Measurements from ENCODE around the gene U2SURP. TPM values are rescaled to one million over a fixed set of nuclear protein-coding genes. Genes with fewer than 3 reads are reported as not detected.

The U2SURP gene
- total and polyA plus RNA-seq, 2 donors, result 79.7 to 107 TPM

- WGBS, result 98% methylated on average over 19 of the region's 19 CpGs
- Histone ChIP-seq H3K9me3 (ENCODE audit: control insufficient read depth in 2 of 2, insufficient read depth in 1 of 2, low read length in 1 of 2) (peaks cover 3 to 10% of the 10 kb centered on the region in 2 donors), H3K27me3 (ENCODE audit: control insufficient read depth in 2 of 2, insufficient read depth in 1 of 2, low read length in 1 of 2) (peaks cover 53 to 89% of the 10 kb centered on the region in 2 donors), H3K4me3 (ENCODE audit: low read length in 2 of 2) (no peak overlapping the region), H3K4me1 (ENCODE audit: control insufficient read depth in 2 of 2, insufficient read depth in 2 of 2, low read length in 2 of 2) (peaks cover 6% of the 10 kb centered on the region in 2 donors), H3K27ac (ENCODE audit: low read depth in 1 of 2, low read length in 1 of 2) (no peak overlapping the region), H3K36me3 (ENCODE audit: control insufficient read depth in 2 of 2, insufficient read depth in 2 of 2, low read length in 1 of 2) (no peaks in the 10 kb centered on the region)
- DNase-seq (ENCODE audit: low read depth in 6 of 9, low spot score in 9 of 9), result no peak
Measured at GRCh38 chr3:142962175-142962519, 39.2 kb upstream of the U2SURP start.

- peaks cover 6% of the 10 kb centered on the region in 2 donors for H3K4me1 ChIP-seq (ENCODE audit: control insufficient read depth in 2 of 2, insufficient read depth in 2 of 2, low read length in 2 of 2)
- peak in 1 of 9 donors; percentile 6 for DNase-seq (ENCODE audit: low read depth in 6 of 9, low spot score in 9 of 9)
- H3K4me3 ChIP-seq (ENCODE audit: low read length in 2 of 2), result peak overlapping the region in 1 of 2 donors; percentile 59
- H3K36me3 ChIP-seq (ENCODE audit: control insufficient read depth in 2 of 2, insufficient read depth in 2 of 2, low read length in 1 of 2), result no peaks in the 10 kb centered on the region
- H3K27ac ChIP-seq (ENCODE audit: low read depth in 1 of 2, low read length in 1 of 2), result no peak overlapping the region
- WGBS, result 57% methylated on average over 63 of the region's 63 CpGs
- H3K27me3 ChIP-seq (ENCODE audit: control insufficient read depth in 2 of 2, insufficient read depth in 1 of 2, low read length in 1 of 2), result peaks cover 53 to 89% of the 10 kb centered on the region in 2 donors
- peaks cover 3 to 10% of the 10 kb centered on the region in 2 donors for H3K9me3 ChIP-seq (ENCODE audit: control insufficient read depth in 2 of 2, insufficient read depth in 1 of 2, low read length in 1 of 2)
Measured at GRCh38 chr3:142962520-142963233, 38.7 kb upstream of the U2SURP start.

DNA sequence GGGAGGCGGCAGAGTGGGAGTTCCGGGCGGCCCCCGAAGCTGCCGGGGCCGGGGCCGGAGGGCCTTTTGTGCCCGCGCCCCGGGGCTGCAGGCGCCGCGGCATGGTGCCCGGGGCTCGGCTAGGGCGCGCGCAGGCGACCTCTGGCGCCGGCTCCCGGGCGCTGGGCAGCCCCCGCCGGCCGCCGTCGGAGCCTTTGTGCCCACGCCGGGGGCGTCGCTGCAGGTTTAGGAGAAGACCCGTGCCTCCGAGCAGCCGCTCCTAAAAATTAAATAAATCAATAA, 38.2 kb upstream of the U2SURP start:
- H3K4me1 ChIP-seq (ENCODE audit: control insufficient read depth in 2 of 2, insufficient read depth in 2 of 2, low read length in 2 of 2), result peaks cover 6% of the 10 kb centered on the region in 2 donors
- peak overlapping the region in 1 of 2 donors; percentile 59 for H3K4me3 ChIP-seq (ENCODE audit: low read length in 2 of 2)
- peaks cover 3 to 10% of the 10 kb centered on the region in 2 donors for H3K9me3 ChIP-seq (ENCODE audit: control insufficient read depth in 2 of 2, insufficient read depth in 1 of 2, low read length in 1 of 2)
- 1% methylated on average over 35 of the region's 35 CpGs for WGBS
- H3K27me3 ChIP-seq (ENCODE audit: control insufficient read depth in 2 of 2, insufficient read depth in 1 of 2, low read length in 1 of 2), result peaks cover 53 to 85% of the 10 kb centered on the region in 2 donors
- H3K36me3 ChIP-seq (ENCODE audit: control insufficient read depth in 2 of 2, insufficient read depth in 2 of 2, low read length in 1 of 2), result no peaks in the 10 kb centered on the region
- no peak overlapping the region for H3K27ac ChIP-seq (ENCODE audit: low read depth in 1 of 2, low read length in 1 of 2)
- DNase-seq (ENCODE audit: low read depth in 6 of 9, low spot score in 9 of 9), result peak in 2 of 9 donors; percentile 3 to 28

- DNase-seq (ENCODE audit: low read depth in 6 of 9, low spot score in 9 of 9), result peak in 4 of 9 donors; percentile 4 to 36 (median 19)
- H3K36me3 ChIP-seq (ENCODE audit: control insufficient read depth in 2 of 2, insufficient read depth in 2 of 2, low read length in 1 of 2), result no peaks in the 10 kb centered on the region
- peaks cover 6% of the 10 kb centered on the region in 2 donors for H3K4me1 ChIP-seq (ENCODE audit: control insufficient read depth in 2 of 2, insufficient read depth in 2 of 2, low read length in 2 of 2)
- H3K27me3 ChIP-seq (ENCODE audit: control insufficient read depth in 2 of 2, insufficient read depth in 1 of 2, low read length in 1 of 2), result peaks cover 52 to 84% of the 10 kb centered on the region in 2 donors
- WGBS, result 2% methylated on average over 117 of the region's 117 CpGs
- H3K27ac ChIP-seq (ENCODE audit: low read depth in 1 of 2, low read length in 1 of 2), result no peak within 1 kb of the TSS
- peak within 1 kb of the TSS; percentile 30 to 59 for H3K4me3 ChIP-seq (ENCODE audit: low read length in 2 of 2)
- H3K9me3 ChIP-seq (ENCODE audit: control insufficient read depth in 2 of 2, insufficient read depth in 1 of 2, low read length in 1 of 2), result peaks cover 3 to 10% of the 10 kb centered on the region in 2 donors
Measured at GRCh38 chr3:142963516-142964448, 37.6 kb upstream of the U2SURP start, which contains the start of gene PAQR9. Gene PAQR9, minus strand, starts transcription at chr3:142963674. Its CDS starts 338 bp downstream, at chr3:142963336.

- H3K4me1 ChIP-seq (ENCODE audit: control insufficient read depth in 2 of 2, insufficient read depth in 2 of 2, low read length in 2 of 2), result peaks cover 6% of the 10 kb centered on the region in 2 donors
- no peak overlapping the region for H3K4me3 ChIP-seq (ENCODE audit: low read length in 2 of 2)
- H3K27ac ChIP-seq (ENCODE audit: low read depth in 1 of 2, low read length in 1 of 2), result no peak overlapping the region
- 95% methylated on average over 3 of the region's 3 CpGs for WGBS
- no peaks in the 10 kb centered on the region for H3K36me3 ChIP-seq (ENCODE audit: control insufficient read depth in 2 of 2, insufficient read depth in 2 of 2, low read length in 1 of 2)
- no peak for DNase-seq (ENCODE audit: low read depth in 6 of 9, low spot score in 9 of 9)
- peaks cover 3 to 10% of the 10 kb centered on the region in 2 donors for H3K9me3 ChIP-seq (ENCODE audit: control insufficient read depth in 2 of 2, insufficient read depth in 1 of 2, low read length in 1 of 2)
- H3K27me3 ChIP-seq (ENCODE audit: control insufficient read depth in 2 of 2, insufficient read depth in 1 of 2, low read length in 1 of 2), result peaks cover 42 to 75% of the 10 kb centered on the region in 2 donors
Measured at GRCh38 chr3:142965581-142965980, 35.8 kb upstream of the U2SURP start.

GRCh38 chr3:142966808-142967207, 34.6 kb upstream of the U2SURP start:
- H3K27me3 ChIP-seq (ENCODE audit: control insufficient read depth in 2 of 2, insufficient read depth in 1 of 2, low read length in 1 of 2), result peaks cover 38 to 71% of the 10 kb centered on the region in 2 donors
- 97% methylated on average over 2 of the region's 2 CpGs for WGBS
- no peak for DNase-seq (ENCODE audit: low read depth in 6 of 9, low spot score in 9 of 9)

DNA sequence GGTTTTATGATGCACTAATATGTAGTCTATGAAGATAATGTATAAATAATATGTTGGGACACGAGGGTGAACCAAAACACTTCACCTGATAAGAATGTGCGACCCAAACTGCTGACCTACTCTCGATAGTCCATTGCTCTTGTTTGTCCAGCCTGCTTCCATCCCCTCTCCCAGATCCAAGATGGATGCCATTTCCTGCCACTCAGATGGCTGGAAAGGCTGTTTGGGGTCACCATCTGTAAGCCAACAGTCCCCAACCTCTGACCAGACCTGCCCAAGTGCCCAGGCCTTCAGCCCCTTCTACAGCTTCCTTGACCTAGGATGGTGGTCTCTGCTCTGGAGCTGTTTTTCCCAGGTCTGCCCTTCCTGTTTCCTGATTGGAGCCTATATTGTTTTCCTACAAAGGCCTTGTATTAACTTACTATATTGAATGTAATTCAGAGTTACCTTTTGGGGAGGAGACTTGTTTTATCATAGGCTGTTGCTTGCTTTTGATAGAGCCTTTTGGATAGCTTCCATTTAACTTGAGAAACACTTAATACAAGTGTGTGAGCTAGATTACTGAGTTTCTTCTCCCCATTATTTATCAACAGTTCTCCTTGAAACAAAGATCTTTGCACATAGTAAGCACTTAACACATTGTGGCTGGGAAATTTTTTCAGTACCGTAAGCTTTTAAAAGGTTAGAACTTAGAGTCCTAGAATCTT, 32.9 kb upstream of the U2SURP start:
- peaks cover 21 to 61% of the 10 kb centered on the region in 2 donors for H3K27me3 ChIP-seq (ENCODE audit: control insufficient read depth in 2 of 2, insufficient read depth in 1 of 2, low read length in 1 of 2)
- 96% methylated on average over 4 of the region's 4 CpGs for whole genome bisulfite sequencing

More at GRCh38 chr3:142966808-142967207, 34.6 kb upstream of the U2SURP start:
- peaks cover 6% of the 10 kb centered on the region in 2 donors for H3K4me1 ChIP-seq (ENCODE audit: control insufficient read depth in 2 of 2, insufficient read depth in 2 of 2, low read length in 2 of 2)
- peaks cover 3 to 10% of the 10 kb centered on the region in 2 donors for H3K9me3 ChIP-seq (ENCODE audit: control insufficient read depth in 2 of 2, insufficient read depth in 1 of 2, low read length in 1 of 2)
- no peak overlapping the region for H3K27ac ChIP-seq (ENCODE audit: low read depth in 1 of 2, low read length in 1 of 2)
- no peaks in the 10 kb centered on the region for H3K36me3 ChIP-seq (ENCODE audit: control insufficient read depth in 2 of 2, insufficient read depth in 2 of 2, low read length in 1 of 2)
- no peak overlapping the region for H3K4me3 ChIP-seq (ENCODE audit: low read length in 2 of 2)

GRCh38 chr3:142971431-142971830, 29.9 kb upstream of the U2SURP start:
- no peak for DNase-seq (ENCODE audit: low read depth in 6 of 9, low spot score in 9 of 9)
- Histone ChIP-seq H3K36me3 (ENCODE audit: control insufficient read depth in 2 of 2, insufficient read depth in 2 of 2, low read length in 1 of 2) (no peaks in the 10 kb centered on the region), H3K4me3 (ENCODE audit: low read length in 2 of 2) (no peak overlapping the region), H3K9me3 (ENCODE audit: control insufficient read depth in 2 of 2, insufficient read depth in 1 of 2, low read length in 1 of 2) (no peaks in the 10 kb centered on the region), H3K27ac (ENCODE audit: low read depth in 1 of 2, low read length in 1 of 2) (no peak overlapping the region), H3K27me3 (ENCODE audit: control insufficient read depth in 2 of 2, insufficient read depth in 1 of 2, low read length in 1 of 2) (peaks cover 0 to 34% of the 10 kb centered on the region in 2 donors), H3K4me1 (ENCODE audit: control insufficient read depth in 2 of 2, insufficient read depth in 2 of 2, low read length in 2 of 2) (no peaks in the 10 kb centered on the region)
- 96% methylated on average over 3 of the region's 3 CpGs for WGBS

More for the DNA sequence above, 32.9 kb upstream of the U2SURP start:
- Histone ChIP-seq H3K4me1 (ENCODE audit: control insufficient read depth in 2 of 2, insufficient read depth in 2 of 2, low read length in 2 of 2) (peaks cover 2 to 4% of the 10 kb centered on the region in 2 donors), H3K4me3 (ENCODE audit: low read length in 2 of 2) (no peak overlapping the region), H3K27ac (ENCODE audit: low read depth in 1 of 2, low read length in 1 of 2) (no peak overlapping the region), H3K9me3 (ENCODE audit: control insufficient read depth in 2 of 2, insufficient read depth in 1 of 2, low read length in 1 of 2) (no peaks in the 10 kb centered on the region), H3K36me3 (ENCODE audit: control insufficient read depth in 2 of 2, insufficient read depth in 2 of 2, low read length in 1 of 2) (no peaks in the 10 kb centered on the region)
- no peak for DNase-seq (ENCODE audit: low read depth in 6 of 9, low spot score in 9 of 9)

Data from thymus (tissue), 11 donors.